ENCODE results near the gene CEP164.

Gene CEP164

DNA sequence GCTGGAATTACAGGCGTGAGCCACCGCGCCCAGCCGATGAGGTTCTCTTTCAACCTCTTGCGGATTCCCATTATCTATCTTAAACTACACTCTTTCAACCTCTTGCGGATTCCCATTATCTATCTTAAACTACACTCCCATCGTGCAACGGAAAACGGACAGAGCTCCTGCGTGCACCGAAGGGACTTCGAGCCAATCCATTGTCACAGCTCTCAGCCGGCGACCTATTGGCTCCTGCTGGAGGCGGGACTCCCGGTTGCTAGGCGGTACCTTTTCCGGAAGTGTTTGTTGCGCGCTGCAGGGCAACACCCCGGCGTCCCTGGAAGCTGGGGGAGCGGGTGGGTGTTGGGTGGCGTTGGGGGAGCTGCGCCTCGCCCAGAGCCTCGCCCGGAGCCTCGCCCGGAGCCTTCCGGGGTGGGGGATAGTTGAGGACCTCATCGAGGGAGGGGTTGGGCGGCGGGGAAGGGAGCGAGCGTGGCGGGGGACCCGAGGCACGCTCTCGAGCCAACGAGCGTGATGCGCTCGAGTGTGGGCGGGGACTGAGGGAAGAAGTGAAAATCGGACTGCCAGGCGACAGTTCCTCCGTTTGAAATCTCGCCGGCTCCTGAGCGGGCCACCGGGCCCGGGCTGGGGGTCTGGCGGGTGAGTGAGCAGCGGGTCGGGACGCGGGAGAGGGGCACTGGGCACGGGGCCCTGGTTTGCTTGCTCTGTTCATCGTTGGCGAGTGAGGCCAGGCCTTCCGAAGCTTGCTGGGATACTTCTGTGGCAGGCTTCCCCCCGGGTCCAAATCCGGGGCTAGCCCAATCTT is at the start of gene CEP164:
TSS of gene CEP164 (plus strand) at position 288 of the 808 bp plus-strand sequence. CDS start 10,733 bp downstream, outside the sequence.
- in situ Hi-C loops (cut with HindIII; ENCODE audit: low pct_ligation_motif_present, low pct_unique_long_range_greater_than_20kb, low sequenced_read_pairs), result no loop called here
- peak; percentile 93 for DNase-seq

DNA sequence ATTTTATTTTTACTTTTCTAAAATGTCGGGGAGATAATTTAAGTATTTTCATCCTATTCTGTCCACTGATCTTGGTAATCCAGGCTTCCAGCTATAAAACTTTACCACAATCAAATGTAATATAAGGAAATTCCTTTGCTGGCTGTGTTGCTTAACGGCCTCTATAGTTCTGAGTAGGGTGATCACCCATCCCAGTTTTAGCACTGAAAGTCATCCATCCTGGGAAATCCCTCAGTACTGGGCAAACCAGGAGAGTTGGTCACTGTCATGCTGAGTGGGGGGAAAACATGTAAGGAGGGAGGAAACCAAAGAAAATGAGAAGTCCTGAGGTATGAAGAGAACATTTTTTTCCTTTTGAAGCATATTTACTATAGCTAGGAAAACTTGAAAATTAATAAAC is 49.3 kb upstream of the CEP164 start:
- no peak for DNase-seq
- in situ Hi-C loops (cut with HindIII; ENCODE audit: low pct_ligation_motif_present, low pct_unique_long_range_greater_than_20kb, low sequenced_read_pairs), result no loop called here

GRCh38 chr11:117279711-117280376 is 47.8 kb upstream of the CEP164 start:
- DNase-seq, result no peak
- in situ Hi-C loops (cut with HindIII; ENCODE audit: low pct_ligation_motif_present, low pct_unique_long_range_greater_than_20kb, low sequenced_read_pairs), result no loop called here

- DNase-seq, result peak; percentile 18
- in situ Hi-C loops (cut with HindIII; ENCODE audit: low pct_ligation_motif_present, low pct_unique_long_range_greater_than_20kb, low sequenced_read_pairs), result no loop called here
Observed at GRCh38 chr11:117281159-117281558, 46.5 kb upstream of the CEP164 start.

- in situ Hi-C loops (cut with HindIII; ENCODE audit: low pct_ligation_motif_present, low pct_unique_long_range_greater_than_20kb, low sequenced_read_pairs), result no loop called here
- no peak for DNase-seq
Observed at GRCh38 chr11:117281869-117282268, 45.8 kb upstream of the CEP164 start.

GRCh38 chr11:117282956-117283355 is 44.7 kb upstream of the CEP164 start:
- no peak for DNase-seq
- in situ Hi-C loops (cut with HindIII; ENCODE audit: low pct_ligation_motif_present, low pct_unique_long_range_greater_than_20kb, low sequenced_read_pairs), result no loop called here

GRCh38 chr11:117284053-117284452 is 43.6 kb upstream of the CEP164 start:
- DNase-seq, result no peak
- in situ Hi-C loops (cut with HindIII; ENCODE audit: low pct_ligation_motif_present, low pct_unique_long_range_greater_than_20kb, low sequenced_read_pairs), result no loop called here

DNA sequence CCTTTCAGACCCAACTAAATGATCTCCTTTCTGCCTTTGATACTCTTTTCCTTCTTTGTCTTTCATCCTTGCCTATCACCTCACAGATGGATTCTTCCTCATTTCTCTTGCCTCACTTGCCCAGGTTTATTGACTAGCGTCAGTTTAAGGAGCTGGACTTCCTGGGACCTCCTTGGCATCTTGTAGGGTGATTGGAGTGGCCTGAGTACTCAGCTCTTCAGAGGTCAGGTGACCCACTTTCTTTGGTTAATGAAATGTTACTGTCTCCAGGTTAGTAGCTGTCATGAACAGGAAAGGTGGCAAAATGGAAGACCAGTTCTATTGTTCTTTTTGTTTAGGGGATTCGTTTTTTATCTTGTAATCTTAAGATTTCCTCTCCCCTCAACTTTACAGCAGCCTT is 41.1 kb upstream of the CEP164 start:
- no peak for DNase-seq
- in situ Hi-C loops (cut with HindIII; ENCODE audit: low pct_ligation_motif_present, low pct_unique_long_range_greater_than_20kb, low sequenced_read_pairs), result no loop called here

DNA sequence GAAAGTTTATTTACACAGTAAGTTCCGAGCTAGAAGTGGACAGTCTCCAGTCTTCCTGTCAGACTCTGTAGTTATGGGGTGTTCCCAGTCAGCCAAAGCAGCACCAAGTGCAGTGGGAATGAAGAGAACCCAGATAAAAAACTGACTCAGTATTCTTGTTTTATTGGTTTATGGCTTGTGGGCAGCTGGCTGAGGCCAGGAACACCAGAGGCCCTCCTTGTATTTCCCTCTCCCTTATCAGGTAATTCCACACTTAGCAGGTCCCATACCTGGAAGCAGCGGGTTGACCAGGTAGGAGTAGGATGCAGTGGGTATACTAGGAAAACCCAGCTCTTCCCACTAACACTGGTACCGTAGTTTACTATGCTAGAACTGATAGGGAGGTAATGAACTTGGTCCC is 40.0 kb upstream of the CEP164 start:
- no peak for DNase-seq
- in situ Hi-C loops (cut with HindIII; ENCODE audit: low pct_ligation_motif_present, low pct_unique_long_range_greater_than_20kb, low sequenced_read_pairs), result no loop called here

DNA sequence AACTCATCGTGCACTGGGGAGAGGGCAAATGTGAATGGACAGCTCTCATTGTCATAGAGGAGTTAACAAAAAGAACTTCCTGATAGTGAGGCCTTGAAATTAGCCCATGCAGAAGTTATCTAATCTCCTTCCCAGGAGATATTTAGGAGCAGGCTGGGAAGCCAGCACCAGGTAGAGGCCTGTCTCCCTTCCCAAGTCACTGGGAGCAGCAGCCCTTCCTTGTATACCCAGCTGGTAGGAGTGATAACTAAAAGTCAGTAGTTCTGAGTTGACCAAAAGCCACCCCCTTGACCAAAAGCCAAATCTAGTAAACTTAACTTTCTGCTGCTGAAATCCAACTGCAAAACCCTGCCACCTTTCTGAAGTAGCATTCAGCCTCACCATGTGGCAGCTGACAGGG is 37.9 kb upstream of the CEP164 start:
- DNase-seq, result no peak
- in situ Hi-C loops (cut with HindIII; ENCODE audit: low pct_ligation_motif_present, low pct_unique_long_range_greater_than_20kb, low sequenced_read_pairs), result no loop called here

DNA sequence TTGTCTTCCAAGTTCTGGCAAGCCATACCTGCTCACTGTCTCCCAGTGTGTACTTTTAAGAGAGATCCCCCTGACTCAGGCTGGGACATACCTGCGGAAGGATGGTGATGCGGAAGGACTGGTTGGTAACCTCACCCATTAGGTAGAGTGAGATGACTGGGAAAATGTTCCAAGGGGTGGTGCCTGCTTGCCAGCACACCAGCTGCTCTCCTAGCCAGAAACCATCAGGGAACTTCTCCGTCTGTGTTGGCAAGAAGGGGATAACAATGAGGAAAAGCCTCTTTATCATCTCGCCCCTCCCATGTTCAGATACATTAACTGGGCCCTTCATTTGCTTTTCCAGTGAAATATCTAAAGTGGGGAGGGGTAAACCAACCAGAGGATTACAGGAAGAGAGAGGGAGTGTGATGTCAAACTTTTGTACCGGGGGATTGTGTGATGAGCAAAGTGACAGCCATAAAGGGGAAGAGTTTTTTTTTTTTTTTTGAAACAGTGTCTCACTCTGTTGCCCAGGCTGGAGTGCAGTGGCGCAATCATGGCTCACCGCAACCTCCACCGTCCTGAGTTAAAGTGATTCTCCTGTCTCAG is 36.8 kb upstream of the CEP164 start, which contains the start of gene BACE1-AS:
TSS of gene BACE1-AS (plus strand) at position 538 of the 588 bp plus-strand sequence.
- no peak for DNase-seq
- in situ Hi-C loops (cut with HindIII; ENCODE audit: low pct_ligation_motif_present, low pct_unique_long_range_greater_than_20kb, low sequenced_read_pairs), result no loop called here

GRCh38 chr11:117292616-117293015 is 35.0 kb upstream of the CEP164 start:
- DNase-seq, result no peak
- in situ Hi-C loops (cut with HindIII; ENCODE audit: low pct_ligation_motif_present, low pct_unique_long_range_greater_than_20kb, low sequenced_read_pairs), result no loop called here

DNA sequence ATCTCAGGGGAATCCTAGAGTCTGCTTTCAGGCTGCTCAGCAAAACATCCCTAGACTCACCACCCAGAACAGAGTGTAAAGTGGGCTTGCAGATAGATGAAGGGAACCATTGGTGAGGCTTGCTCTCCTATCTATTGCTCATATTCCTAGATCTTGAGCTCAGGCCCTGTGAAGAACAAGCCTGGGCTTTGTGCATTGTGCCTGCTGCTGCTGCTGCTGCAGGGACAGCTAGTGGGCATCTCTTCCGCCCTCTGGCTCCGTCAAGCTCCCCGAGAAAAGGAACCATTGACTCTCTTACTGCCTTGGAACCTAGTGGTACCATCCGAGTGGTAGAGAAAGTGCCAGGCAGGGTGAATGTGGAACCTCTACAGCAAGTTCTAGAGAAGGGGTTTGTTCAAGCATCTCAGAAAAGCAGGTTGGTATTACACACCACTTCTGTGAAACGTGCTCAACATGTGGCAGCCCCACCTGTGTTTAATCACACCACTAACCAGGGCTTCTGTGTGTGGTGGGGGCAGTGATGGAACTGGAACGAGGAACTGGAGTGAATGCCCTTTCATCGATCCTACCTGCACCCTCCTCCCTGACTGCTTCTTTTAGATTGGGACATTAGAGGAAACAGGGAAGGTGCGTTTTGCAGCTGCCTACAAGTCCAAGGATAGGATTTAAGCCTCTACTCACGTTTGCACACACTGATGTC is 32.1 kb upstream of the CEP164 start:
- DNase-seq, result no peak
- in situ Hi-C loops (cut with HindIII; ENCODE audit: low pct_ligation_motif_present, low pct_unique_long_range_greater_than_20kb, low sequenced_read_pairs), result no loop called here

- DNase-seq, result no peak
- in situ Hi-C loops (cut with HindIII; ENCODE audit: low pct_ligation_motif_present, low pct_unique_long_range_greater_than_20kb, low sequenced_read_pairs), result no loop called here
Observed at GRCh38 chr11:117296881-117297280, 30.8 kb upstream of the CEP164 start.

DNA sequence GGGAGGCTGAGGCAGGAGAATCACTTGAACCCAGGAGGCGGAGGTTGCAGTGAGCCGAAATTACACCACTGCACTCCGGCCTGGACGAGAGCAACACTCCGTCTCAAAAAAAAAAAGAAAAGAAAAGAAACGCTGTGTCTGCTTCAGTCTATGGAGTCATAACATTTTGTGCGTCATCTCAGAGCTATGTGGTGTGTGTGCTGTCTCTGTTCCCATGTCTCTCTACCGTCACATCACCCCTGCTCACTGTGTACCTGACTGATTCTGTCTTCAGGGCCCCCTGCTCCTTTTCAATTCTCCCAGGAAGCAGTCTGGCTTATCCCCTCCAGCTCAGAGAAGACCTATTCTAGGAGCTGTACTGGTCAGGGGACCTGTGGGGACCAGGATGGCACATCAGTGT is 29.5 kb upstream of the CEP164 start:
- in situ Hi-C loops (cut with HindIII; ENCODE audit: low pct_ligation_motif_present, low pct_unique_long_range_greater_than_20kb, low sequenced_read_pairs), result no loop called here
- no peak for DNase-seq

DNA sequence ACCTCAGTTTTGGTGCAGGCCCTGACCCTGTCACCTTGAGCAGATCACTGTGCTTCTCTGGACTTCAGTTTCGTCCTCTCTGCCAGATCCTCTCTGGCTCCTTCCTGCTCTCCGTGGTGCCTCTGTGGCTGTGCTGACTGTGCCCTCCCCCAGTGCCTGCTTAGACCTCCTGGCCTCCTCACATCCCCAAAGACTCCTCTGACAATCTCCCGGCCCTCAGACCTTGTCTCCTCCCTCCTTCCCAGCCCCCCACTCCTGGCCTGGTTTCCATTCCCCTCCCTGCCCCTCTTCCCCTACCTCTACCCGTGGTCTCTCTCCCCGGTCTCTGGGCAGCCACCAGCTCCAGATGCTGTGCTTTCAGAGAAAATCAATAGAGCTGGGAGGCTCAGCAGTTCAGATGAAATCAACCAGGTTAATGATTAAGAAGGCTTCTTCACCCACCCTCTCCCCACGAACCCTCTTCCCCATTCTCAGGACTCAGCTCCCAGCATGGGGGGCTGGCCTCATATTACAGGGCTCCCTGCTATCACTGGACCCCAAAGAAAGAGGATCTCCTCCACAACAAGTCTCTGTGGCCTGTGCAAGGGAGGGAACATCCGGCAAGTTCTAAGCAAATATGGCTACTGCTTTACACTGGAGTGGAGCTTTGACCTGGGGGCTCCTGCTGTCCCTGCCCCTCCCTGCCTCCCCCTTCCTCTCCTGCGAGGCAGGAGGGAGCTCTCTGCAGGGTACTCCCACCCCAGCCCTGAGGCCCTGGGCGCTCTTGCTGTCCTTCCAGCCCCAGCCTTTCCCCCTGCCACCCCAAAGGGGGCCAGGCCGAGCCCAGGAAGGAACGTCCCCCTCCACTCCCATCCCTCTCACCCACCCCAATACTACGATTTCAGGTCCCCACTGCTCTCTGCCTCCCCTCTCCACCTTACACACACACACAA is 28.0 kb upstream of the CEP164 start:
- DNase-seq, result no peak
- in situ Hi-C loops (cut with HindIII; ENCODE audit: low pct_ligation_motif_present, low pct_unique_long_range_greater_than_20kb, low sequenced_read_pairs), result no loop called here

GRCh38 chr11:117300283-117300663 is 27.4 kb upstream of the CEP164 start:
- no peak for DNase-seq
- in situ Hi-C loops (cut with HindIII; ENCODE audit: low pct_ligation_motif_present, low pct_unique_long_range_greater_than_20kb, low sequenced_read_pairs), result no loop called here

GRCh38 chr11:117300773-117301172 is 26.9 kb upstream of the CEP164 start:
- in situ Hi-C loops (cut with HindIII; ENCODE audit: low pct_ligation_motif_present, low pct_unique_long_range_greater_than_20kb, low sequenced_read_pairs), result no loop called here
- no peak for DNase-seq
